Fibroblast of mammary gland (primary cell): ENCODE results near the gene FGF16.
"Not testable (repeated sequence)": the region's sequence is repeated elsewhere in the genome, so short reads cannot be mapped to it uniquely, and the experiment has no call there.

Source experiments
- DNase-seq: peaks from one replicate; pipeline ENCODE4 v3.0.0-alpha.2; 2010; ENCODE audit warnings: low read depth
- H3K4me3 ChIP-seq: 2 replicates; pipeline ENCODE4 v1.5.1; 2011; ENCODE audit warnings: low read depth, mild to moderate bottlenecking, low read length, moderate library complexity; ENCODE audit not compliant: control insufficient read depth
- CTCF ChIP-seq: conservative IDR thresholded peaks from 2 replicates; pipeline ENCODE4 v1.5.1; 2011; ENCODE audit warnings: low read depth, low read length, inconsistent platforms; ENCODE audit not compliant: control insufficient read depth, insufficient read depth

The FGF16 gene

GRCh38 chrX:77446908-77447652 lies at the start of gene FGF16:
TSS of gene FGF16 (plus strand) at chrX:77447389. CDS start at chrX:77447675, 286 bp downstream.
- H3K4me3 ChIP-seq = peak within 1 kb of the TSS; percentile 10
- DNase-seq = peak; percentile 25
- no peak for TF ChIP-seq CTCF

- peak; percentile 38 for DNase-seq
- no peak overlapping the region for H3K4me3 ChIP-seq
- TF ChIP-seq CTCF = no peak
These were observed 48.7 kb upstream of the FGF16 start for GRCh38 chrX:77398330-77398954.

- no peak for DNase-seq
- H3K4me3 ChIP-seq = no peak overlapping the region
- no peak for TF ChIP-seq CTCF
These were observed 42.8 kb upstream of the FGF16 start for GRCh38 chrX:77404419-77404818.

- DNase-seq, H3K4me3 ChIP-seq: not testable (repeated sequence)
These were observed 39.4 kb upstream of the FGF16 start for GRCh38 chrX:77407821-77408220.

GRCh38 chrX:77412631-77413030 lies 34.6 kb upstream of the FGF16 start:
- H3K4me3 ChIP-seq = no peak overlapping the region
- no peak for TF ChIP-seq CTCF
- DNase-seq = no peak

- peak; percentile 24 for TF ChIP-seq CTCF
- no peak overlapping the region for H3K4me3 ChIP-seq
- peak; percentile 5 for DNase-seq
These were observed 32.0 kb upstream of the FGF16 start for GRCh38 chrX:77415161-77415560.

GRCh38 chrX:77415882-77416281 lies 31.3 kb upstream of the FGF16 start:
- DNase-seq = no peak
- no peak for TF ChIP-seq CTCF
- no peak overlapping the region for H3K4me3 ChIP-seq
